ENCODE data around the gene GNG7.

DNA sequence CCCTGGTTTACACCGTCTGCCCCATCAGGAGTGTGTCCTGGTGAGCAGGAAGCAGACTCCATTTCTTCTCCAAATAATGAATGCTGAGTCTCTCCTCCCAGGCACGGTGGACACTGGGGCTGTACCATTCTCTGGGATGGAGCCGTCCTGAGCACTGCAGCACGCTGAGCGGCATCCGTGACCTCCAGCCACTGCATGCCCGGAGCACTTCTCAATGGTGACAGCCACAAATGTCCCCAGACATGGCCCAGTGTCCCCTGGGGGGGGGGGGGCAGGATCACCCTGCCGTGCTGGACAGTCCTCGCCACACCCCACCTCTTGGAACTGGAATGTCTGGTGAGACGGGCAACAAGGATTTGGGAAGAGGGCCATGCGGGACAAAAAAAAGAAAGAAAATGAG, 37.4 kb downstream of the GNG7 start:
- TF ChIP-seq EZH2phosphoT487 (IDR thresholded peaks at IDR 0.05; ENCODE audit: insufficient read depth, low read depth) (no peak), EZH2 (IDR thresholded peaks at IDR 0.05; ENCODE audit: insufficient read depth, poor library complexity, severe bottlenecking) (no peak)
